ENCODE measurements around the gene TECRL.

DNA sequence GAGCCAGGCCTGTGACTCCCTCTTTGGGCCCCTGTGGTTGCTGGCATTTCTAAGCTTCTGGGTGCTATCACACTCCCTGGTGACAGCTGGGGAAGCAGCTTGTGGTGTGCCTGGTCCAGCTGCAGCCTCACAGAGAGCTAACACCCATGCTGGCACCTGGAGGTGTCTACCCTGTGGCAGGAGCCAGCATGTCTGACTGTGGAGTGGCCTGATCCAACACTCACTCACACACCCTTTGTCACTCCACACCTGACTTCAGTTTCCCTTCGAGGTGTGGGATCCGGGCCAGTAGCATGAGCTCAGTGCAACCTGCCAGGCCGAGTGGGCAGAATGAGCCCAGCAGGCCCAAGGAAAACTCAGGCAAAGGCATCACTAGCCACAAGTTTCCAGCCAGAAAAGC is 67.5 kb downstream of the TECRL start:
- TF ChIP-seq, protein P1, sequence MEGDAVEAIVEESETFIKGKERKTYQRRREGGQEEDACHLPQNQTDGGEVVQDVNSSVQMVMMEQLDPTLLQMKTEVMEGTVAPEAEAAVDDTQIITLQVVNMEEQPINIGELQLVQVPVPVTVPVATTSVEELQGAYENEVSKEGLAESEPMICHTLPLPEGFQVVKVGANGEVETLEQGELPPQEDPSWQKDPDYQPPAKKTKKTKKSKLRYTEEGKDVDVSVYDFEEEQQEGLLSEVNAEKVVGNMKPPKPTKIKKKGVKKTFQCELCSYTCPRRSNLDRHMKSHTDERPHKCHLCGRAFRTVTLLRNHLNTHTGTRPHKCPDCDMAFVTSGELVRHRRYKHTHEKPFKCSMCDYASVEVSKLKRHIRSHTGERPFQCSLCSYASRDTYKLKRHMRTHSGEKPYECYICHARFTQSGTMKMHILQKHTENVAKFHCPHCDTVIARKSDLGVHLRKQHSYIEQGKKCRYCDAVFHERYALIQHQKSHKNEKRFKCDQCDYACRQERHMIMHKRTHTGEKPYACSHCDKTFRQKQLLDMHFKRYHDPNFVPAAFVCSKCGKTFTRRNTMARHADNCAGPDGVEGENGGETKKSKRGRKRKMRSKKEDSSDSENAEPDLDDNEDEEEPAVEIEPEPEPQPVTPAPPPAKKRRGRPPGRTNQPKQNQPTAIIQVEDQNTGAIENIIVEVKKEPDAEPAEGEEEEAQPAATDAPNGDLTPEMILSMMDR (IDR thresholded peaks at IDR 0.05 in 4 of 5, conservative IDR thresholded peaks at IDR 0.05 in 1 of 5) = no peak
- no peak for TF ChIP-seq POLR2A (IDR thresholded peaks at IDR 0.05)

All from gastrocnemius medialis (tissue), 4 donors.